HG02943 (cell line): ENCODE measurements around the gene DDX1.
"Not testable (repeated sequence)": the region's sequence is repeated elsewhere in the genome, so short reads cannot be mapped to it uniquely, and the experiment has no call there.

Experiments used
- ATAC-seq: cut with Tn5 transposase; IDR thresholded peaks from one replicate; pipeline ENCODE4 v1.9.1; 2021; ENCODE audit warnings: mild to moderate bottlenecking, low read depth, moderate library complexity; ENCODE audit not compliant: unreplicated experiment

The DDX1 gene

GRCh38 chr2:15614545-15615300, 23.1 kb downstream of the DDX1 start:
- ATAC-seq: no peak

- no peak for ATAC-seq
Observed at GRCh38 chr2:15615301-15615920, 23.7 kb downstream of the DDX1 start.

GRCh38 chr2:15616429-15616828, 24.8 kb downstream of the DDX1 start:
- no peak for ATAC-seq

GRCh38 chr2:15616850-15617777, 25.4 kb downstream of the DDX1 start:
- no peak for ATAC-seq

- ATAC-seq: no peak
Observed at GRCh38 chr2:15617778-15618448, 26.2 kb downstream of the DDX1 start.

DNA sequence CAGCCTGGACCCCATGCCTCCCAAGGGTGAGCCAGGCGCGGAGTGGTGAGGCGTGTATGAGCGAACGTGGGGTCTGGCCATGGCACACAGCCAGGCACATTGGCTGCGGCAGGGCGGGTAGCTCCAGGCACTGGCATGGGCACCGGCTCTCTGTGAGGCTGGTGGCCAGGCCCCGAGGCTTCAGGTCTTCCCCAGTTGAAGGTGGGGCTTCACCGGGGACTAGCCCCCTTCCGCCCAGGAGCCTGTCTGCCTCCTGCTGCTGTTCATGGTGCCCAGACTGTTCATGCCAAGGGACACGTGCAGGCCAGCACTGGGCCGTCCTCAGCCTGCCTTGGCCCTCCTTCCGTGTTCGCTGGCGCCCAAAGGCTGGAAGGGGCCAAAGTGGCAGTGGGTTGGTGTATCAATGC, 26.8 kb downstream of the DDX1 start:
- ATAC-seq: no peak

- ATAC-seq: no peak
Observed at GRCh38 chr2:15619076-15619475, 27.4 kb downstream of the DDX1 start.

DNA sequence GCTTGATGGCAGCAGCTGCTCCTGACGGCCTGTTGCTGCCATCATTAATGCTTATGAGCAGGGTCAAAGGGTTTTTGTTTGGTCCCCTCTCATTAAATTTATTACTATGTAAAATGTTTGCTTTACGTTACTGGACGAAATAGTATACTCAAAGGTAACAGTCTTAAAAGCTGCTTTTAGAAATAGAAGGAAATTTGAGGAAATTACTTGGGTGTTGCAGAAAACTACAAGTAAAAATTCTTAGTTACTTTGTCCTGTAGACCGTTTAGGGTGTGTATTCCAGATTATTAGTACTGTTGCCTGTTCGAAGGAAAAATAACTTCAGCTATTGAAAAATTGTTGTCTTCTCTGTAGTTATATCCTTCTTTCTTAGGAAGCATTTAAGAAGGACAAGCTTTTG, 27.8 kb downstream of the DDX1 start:
- ATAC-seq: no peak

GRCh38 chr2:15619938-15620337, 28.3 kb downstream of the DDX1 start:
- no peak for ATAC-seq

DNA sequence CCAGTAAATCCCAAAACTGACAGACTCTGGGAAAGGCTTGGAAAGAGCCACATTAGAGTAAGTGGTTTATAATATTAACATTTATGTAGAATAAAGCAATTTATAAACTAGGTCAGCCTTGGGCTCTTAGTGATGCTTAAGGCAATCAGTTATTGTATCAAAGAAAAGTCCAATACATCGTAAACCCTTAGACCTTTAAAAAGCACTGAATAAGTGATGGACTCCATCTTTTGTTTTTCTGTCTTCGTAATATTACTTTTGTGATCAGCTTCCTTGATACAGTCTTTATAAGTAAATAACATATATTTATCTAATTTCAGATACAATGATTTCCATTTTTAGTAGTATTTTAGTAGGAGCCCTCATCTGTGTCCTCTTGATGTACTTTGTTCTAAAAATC, 28.7 kb downstream of the DDX1 start:
- ATAC-seq: no peak

DNA sequence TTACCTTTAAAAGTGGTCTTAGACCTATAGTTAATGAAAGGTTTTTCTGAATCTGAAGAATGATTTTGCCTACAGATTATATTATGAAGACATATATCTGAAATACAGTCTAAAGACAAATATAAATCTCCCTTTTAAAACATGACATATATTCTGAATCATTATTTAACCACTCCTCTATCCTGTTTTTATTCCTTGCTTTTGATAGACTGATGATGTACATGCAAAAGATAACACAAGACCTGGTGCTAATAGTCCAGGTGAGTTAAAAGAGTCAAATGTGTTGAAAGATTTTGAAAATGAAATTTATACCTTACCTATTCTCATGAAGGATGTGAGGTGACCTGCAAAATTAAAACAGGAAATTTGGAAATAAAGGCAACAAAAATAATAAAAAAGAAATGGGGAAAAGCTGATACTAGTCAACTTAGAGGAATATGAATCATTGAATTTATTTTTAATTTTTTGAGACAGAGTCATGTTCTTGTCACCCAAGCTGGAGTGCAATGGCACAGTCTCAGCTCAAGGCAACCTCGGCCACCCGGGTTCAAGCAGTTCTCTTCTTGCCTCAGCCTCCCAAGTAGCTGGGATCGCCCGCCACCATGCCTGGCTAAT, 29.3 kb downstream of the DDX1 start:
- ATAC-seq: no peak

DNA sequence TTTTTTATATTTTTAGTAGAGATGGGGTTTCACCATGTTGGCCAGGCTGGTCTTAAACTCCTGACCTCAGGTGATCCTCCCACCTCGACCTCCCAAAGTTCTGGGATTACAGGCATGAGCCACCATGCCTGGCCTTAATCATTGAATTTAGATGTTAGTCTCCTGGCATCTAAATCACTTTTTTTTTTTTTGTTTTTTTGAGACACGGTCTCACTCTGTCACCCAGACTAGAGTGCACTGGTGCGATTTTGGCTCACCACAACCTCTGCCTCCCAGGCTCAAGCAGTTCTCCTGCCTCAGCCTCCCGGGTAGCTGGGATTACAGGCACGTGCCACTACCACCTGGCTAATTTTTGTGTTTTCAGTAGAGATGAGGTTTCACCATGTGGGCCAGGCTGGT, 29.8 kb downstream of the DDX1 start:
- ATAC-seq: not testable (repeated sequence)

GRCh38 chr2:15622214-15622613, 30.5 kb downstream of the DDX1 start:
- no peak for ATAC-seq

GRCh38 chr2:15622614-15623480, 31.2 kb downstream of the DDX1 start:
- ATAC-seq: no peak

DNA sequence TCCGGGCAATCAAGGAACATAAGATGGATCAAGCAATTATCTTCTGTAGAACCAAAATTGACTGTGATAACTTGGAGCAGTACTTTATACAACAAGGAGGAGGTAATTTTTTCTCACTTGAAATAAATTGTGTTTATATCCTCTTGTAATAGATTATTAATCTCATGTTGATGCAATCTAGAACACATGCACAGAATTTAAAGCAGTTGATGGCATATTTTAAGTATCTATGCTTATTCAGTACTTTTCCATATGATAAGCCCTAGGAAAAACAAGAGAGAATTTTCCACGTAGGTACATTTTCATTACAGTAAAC, 31.8 kb downstream of the DDX1 start:
- no peak for ATAC-seq

- ATAC-seq: no peak
Observed at GRCh38 chr2:15623898-15624541, 32.4 kb downstream of the DDX1 start.

GRCh38 chr2:15624903-15625302, 33.2 kb downstream of the DDX1 start:
- ATAC-seq: no peak

GRCh38 chr2:15625344-15626036, 33.8 kb downstream of the DDX1 start:
- ATAC-seq: no peak
